ENCODE data around the gene SLC25A39.
A peak's percentile ranks its signal among the peaks of the same experiment; 100 is the strongest.
"Not testable (repeated sequence)": the region's sequence is repeated elsewhere in the genome, so short reads cannot be mapped to it uniquely, and the experiment has no call there.

The SLC25A39 gene

DNA sequence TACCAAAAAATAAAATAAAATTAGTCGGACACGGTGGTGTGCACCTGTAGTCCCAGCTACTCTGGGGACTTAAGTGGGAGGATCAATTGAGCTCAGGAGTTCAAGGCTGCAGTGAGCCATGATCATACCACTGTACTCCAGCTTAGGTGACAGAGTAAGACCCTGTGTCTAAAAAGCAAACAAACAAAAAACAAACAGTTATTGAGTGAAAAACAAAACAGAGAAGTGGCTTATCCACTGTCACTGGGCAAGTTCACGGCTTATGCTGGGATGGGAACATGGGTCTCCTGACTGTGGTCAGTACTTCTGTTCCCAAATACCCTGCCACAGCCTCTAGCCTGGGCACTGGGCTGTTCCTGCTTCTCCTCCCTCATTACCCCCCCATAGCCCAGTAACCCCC lies 10.9 kb upstream of the SLC25A39 start:
- DNase-seq (ENCODE audit: low spot score): no peak

GRCh38 chr17:44334727-44335126 lies 10.1 kb upstream of the SLC25A39 start:
- DNase-seq (ENCODE audit: low spot score): no peak

- DNase-seq (ENCODE audit: low spot score): no peak
These were observed 9.7 kb upstream of the SLC25A39 start for GRCh38 chr17:44334315-44334714.

- no peak for DNase-seq (ENCODE audit: low spot score)
These were observed 8.7 kb upstream of the SLC25A39 start for GRCh38 chr17:44333371-44333770.

DNA sequence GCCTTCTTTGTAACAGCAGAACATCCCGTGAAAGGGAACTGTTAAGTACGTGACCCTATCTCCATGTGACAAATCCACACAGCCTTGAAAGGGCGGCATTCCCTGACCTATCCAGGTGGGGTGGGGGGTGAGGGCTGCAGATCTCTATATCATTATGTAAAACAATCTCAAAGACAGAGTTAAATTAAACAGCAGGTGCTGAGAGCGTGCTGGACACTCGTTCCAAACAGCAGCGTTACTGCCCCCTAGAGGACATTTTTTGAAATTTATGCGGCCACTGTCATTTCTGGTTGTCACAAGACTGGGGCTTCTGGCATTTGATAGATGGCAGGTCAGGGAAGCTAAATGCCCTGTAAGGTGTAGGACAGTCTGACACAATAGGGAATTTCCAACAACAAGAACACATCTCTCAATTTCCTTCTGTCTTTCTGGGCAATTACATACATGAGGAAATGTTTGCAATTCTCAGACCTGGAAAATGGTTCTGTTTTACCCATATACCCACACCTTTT lies 6.7 kb upstream of the SLC25A39 start:
- DNase-seq (ENCODE audit: low spot score): peak; percentile 76

DNA sequence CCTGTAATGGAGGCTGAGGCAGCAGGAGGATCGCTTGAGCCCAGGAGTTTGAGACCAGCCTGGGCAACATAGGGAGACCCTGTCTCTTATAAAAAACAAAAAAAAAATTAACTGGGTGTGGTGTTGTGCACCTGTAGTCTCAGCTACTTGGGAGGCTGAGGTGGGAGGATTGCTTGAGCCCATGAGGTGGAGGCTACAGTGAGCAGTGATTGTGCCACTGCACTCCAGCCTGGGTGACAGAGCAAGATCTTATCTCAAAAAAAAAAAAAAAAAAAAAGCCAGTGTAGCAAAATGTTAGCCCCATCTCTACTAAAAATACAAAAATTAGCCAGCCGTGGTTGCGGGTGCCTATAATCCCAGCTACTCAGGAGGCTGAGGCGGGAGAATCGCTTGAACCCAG lies 5.6 kb upstream of the SLC25A39 start:
- not testable (repeated sequence) for DNase-seq (ENCODE audit: low spot score)

GRCh38 chr17:44329516-44329915 lies 4.9 kb upstream of the SLC25A39 start:
- not testable (repeated sequence) for DNase-seq (ENCODE audit: low spot score)

DNA sequence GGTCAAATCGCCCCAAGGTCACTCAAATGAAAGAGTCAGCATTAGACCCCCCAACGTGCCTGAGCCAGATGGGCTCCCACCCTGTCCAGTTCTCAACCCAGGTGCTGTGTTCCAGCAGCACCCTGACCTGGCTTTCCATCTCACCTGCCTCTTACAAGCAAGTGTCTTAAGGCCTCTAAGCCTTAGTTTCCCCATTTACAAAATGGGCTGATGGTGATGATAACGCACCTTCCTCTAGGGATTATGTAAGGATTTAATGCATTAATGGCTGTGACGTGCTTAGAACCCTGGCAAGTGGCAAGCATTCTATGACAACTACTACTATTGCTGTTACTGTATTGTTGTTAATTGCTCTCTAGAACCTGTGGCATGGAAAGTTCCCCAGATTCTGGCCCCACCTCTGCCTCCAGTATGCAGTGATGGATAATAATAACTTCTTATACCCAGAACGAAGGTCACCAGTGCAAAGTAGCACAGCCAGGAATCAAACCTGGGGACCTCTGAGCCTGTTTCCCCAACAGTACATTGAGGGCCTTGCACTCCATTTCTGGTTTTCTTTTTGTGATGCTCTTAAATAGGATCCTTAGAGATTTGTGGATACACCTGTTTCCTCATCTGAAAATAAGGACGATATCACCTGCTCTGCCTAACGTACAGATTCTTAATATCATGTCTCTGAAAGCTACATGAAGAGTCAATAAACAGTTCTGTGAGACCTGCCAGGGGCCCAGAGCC lies 3.3 kb upstream of the SLC25A39 start:
- no peak for DNase-seq (ENCODE audit: low spot score)

DNA sequence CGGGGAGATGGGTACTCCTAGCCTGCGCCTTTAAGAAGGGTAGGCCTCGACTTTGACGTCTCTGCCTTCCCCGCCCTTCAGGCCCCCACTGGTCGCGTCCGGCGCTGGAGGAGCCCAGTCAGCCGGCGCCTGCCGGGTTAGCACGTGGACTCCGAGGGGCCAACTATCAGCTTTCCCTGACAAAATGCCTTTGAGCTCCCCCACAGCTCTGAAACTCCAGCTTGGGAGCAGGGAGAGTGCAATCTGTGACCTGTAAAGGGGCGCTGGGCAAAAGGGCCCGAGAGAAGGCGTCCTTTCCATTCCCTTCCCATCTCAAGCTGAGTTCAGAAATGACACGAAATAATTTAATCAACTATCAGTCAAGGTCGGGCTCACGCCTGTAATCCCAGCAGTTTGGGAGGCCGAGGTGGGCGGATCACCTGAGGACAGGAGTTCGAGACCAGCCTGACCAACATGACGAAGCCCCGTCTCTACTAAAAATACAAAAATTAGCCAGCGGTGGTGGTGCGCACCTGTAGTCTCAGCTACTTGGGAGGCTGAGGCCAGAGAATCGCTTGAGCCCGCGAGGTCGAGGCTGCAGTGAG lies 2.3 kb upstream of the SLC25A39 start:
- peak; percentile 95 for DNase-seq (ENCODE audit: low spot score)

- no peak for DNase-seq (ENCODE audit: low spot score)
These were observed 492 bp downstream of the SLC25A39 start for GRCh38 chr17:44324092-44324570.

GRCh38 chr17:44323359-44324091 lies 1.1 kb downstream of the SLC25A39 start:
- DNase-seq (ENCODE audit: low spot score): no peak

- DNase-seq (ENCODE audit: low spot score): no peak
These were observed 2.3 kb downstream of the SLC25A39 start for GRCh38 chr17:44322236-44322895.

DNA sequence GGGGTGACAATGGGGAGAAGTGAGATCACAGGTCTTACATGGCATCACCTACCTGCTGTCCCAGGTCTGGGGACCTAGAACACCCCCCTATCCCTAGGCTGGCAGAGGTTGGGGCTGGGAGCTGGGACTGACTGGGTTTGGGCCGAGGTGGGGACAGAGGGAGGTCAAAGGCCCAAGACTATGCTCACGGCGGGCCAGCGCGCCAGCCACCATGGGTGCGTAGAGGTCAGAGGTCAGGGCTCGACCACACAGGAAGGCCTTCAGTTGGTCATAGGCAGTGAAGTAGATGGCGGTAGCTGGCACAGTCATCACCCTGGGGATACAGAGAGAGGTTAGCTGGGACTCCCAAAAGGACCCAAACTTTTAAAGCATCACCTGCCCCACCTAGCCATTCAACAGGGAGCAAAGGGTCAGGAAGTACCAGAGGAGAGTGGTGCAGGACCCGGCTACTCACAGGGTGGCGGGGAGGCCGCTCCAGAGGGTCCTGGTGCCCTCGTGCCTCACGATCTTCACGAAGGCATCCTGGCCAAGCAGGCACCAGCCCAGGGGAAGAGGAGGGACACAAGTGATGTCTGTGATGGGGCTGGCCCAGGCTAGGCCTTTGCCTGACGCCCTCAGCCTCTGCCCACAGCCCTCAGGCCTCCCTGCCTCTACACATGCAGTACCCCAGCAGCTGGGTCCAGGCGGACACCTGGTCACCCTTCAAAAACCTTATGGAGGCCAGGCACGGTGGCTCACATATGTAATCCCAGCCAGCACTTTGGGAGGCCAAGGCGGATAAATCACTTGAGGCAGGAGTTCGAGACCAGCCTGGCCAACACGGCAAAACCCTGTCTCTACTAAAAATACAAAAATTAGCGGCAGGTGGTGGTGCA lies 3.1 kb downstream of the SLC25A39 start:
- DNase-seq (ENCODE audit: low spot score): no peak

DNA sequence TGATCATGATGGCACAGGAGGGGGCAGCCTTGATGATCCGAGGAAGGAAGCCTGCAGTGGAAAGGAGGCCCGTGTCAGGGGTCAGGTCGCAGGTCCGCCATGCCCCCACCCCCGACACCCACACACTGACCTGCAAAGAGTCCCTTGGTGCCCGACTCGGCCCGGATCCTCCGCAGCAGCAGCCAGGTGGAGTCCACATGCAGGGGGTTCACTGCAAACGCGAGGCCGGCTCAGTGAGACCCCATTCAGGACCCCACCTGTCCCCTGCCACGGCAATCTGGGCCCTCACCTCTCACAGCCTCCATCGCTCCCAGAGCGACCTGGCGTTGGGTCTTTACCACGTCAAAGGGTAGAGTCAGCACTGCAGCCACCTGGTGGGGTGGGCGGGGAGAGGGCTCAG lies 4.6 kb downstream of the SLC25A39 start:
- DNase-seq (ENCODE audit: low spot score): no peak

GRCh38 chr17:44318077-44318892 lies 6.3 kb downstream of the SLC25A39 start:
- no peak for DNase-seq (ENCODE audit: low spot score)

GRCh38 chr17:44317545-44317944 lies 7.1 kb downstream of the SLC25A39 start:
- no peak for DNase-seq (ENCODE audit: low spot score)

DNA sequence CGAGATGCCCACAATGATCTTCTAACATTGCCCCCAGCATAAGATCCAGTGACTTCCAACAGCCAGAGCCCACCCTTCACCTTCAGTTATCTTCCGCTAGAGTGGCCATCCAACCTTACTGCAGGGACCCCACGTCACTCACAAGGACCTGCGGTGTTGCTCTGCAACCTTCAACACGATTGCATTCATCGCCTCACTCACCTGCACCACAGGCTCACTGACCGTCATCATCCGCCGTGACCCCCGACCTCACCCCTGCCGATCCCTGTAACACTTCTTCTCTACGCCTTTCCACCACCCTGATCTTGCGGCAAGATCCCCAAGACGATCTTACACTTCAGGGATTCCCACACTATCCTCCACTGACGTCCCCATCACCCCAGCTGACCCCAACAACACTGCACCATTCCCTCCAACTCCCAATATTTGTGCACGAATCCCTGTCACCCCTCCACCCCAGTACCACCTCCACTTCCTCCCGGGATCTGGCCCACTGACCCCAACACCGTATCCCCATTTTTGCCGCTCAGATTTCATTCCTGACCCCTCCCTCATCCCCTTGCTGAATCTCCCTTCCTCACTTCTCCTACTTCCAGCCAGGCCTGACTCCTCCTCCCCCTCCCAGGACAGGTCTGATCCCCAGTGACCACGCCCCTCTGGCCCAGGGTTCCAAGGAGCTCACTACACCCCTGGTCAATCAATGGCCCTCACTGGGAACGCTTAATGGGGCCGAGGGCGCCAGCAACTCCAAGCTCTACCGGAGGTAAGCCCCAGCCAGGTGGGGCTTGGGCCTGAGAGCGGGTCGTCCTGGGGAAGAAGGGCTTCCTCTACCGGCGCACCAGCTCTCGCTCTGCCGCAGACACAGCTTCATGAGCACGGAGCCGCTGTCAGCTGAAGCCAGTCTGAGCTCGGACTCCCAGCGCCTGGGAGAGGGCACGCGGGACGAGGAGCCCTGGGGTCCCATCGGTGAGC lies 8.6 kb downstream of the SLC25A39 start:
- no peak for DNase-seq (ENCODE audit: low spot score)

- DNase-seq (ENCODE audit: low spot score): peak; percentile 33
These were observed 9.6 kb downstream of the SLC25A39 start for GRCh38 chr17:44314869-44315661.

GRCh38 chr17:44314524-44314868 lies 10.1 kb downstream of the SLC25A39 start:
- DNase-seq (ENCODE audit: low spot score): no peak

Measured in LoVo (cell line).